Suppressor macrophage treated with lipopolysaccharide for 4 hours (primary cell): ENCODE data around the gene VAT1L.

Experiments
- DNase-seq: peaks from one replicate; pipeline ENCODE4 v3.0.0-alpha.2; 2020

Gene VAT1L

GRCh38 chr16:78002915-78003538 is 214.7 kb downstream of the VAT1L start:
- peak; percentile 84 for DNase-seq

DNA sequence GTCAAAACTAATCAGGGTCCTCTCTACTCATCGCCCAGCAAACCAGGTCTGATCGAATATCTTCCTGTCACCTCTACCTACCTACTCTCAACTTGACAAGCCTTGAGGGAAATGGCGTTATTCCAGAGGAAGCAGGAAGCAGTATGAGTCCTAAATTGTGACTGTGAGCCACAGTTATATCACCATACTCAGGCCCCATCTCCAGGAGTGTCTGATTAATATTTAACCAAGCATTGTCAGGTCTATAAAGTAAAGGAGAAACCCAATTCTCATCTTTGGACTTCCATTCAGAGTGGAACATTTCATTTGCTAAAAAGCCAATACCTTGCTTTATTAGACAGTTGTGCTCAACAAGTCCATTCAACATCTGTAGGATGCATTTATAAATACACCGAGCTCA is 216.2 kb downstream of the VAT1L start:
- DNase-seq: no peak

- no peak for DNase-seq
Observed at GRCh38 chr16:78005881-78006280, 217.5 kb downstream of the VAT1L start.

GRCh38 chr16:78007121-78007520 is 218.8 kb downstream of the VAT1L start:
- no peak for DNase-seq

GRCh38 chr16:78022347-78023060 is 234.1 kb downstream of the VAT1L start, which contains the start of gene CLEC3A:
Gene CLEC3A, plus strand, starts transcription at chr16:78022548. Its CDS starts 79 bp downstream, at chr16:78022627.
- no peak for DNase-seq

- DNase-seq: no peak
Observed at GRCh38 chr16:78024159-78024558, 235.8 kb downstream of the VAT1L start.

DNA sequence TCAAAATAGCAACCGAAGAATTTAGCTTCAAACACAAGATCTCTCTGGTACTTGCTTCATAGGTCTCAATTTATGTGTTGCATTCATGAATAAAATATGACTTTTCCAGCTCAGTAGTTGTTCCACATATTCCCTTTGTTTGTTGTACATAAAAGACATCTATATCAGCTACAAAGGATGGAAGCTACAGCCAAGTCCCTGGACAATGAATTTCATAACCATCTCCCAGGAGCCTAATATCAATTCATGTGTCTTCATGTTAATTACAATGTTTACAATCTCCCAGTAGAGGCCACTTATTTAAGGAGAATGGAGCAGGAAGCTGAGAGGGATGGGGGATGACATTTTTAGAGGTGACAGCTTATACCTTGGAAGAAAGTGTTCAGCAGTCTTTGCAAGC is 237.3 kb downstream of the VAT1L start:
- DNase-seq: no peak

DNA sequence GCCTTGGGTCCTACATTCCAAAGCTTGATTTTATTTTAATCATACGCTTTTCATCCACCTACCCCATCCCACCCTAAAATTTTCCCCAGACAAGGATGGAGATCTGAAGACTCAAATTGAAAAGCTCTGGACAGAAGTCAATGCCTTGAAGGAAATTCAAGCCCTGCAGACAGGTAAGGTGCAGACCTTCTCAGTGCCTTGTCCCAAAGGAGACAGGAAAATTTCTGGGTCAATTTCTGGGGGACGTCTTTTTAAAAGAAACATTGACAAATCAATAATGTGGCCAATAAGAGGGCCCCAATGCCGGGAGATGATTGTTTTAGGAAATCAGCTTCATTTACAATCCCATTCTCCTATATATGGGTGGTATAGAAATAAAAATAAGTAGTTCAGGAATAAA is 239.7 kb downstream of the VAT1L start:
- DNase-seq: no peak
